Astrocyte (in vitro differentiated cells and primary cell): Measurements from ENCODE around the gene BLZF1. TPM values are rescaled to one million over a fixed set of nuclear protein-coding genes. Genes with fewer than 3 reads are reported as not detected.

Experiments used
- DNase-seq: peaks from one replicate; pipeline ENCODE4 v3.0.0-alpha.2; 2010; ENCODE audit warnings: low read depth
- FAIRE-seq: peaks from 2 replicates; lab custom pipeline; 2011; peaks lifted over from hg19 to GRCh38; lab: Jason Lieb, UNC
- H2AFZ ChIP-seq: 2 replicates; pipeline ENCODE4 v1.6.0; 2012; ENCODE audit warnings: low read depth, low read length, inconsistent platforms
- H3K27ac ChIP-seq: 2 replicates; pipeline ENCODE4 v1.5.1; 2011; ENCODE audit warnings: low read depth, low read length, inconsistent platforms
- H3K27me3 ChIP-seq: 2 replicates; pipeline ENCODE4 v1.6.0; 2011; ENCODE audit warnings: low read length, inconsistent platforms; ENCODE audit not compliant: insufficient read depth
- H3K36me3 ChIP-seq: 2 replicates; pipeline ENCODE4 v1.5.1; 2011; ENCODE audit warnings: low read length, inconsistent platforms; ENCODE audit not compliant: insufficient read depth
- H3K4me1 ChIP-seq: 2 replicates; pipeline ENCODE4 v1.5.1; 2011; ENCODE audit warnings: low read length, inconsistent platforms; ENCODE audit not compliant: insufficient read depth
- H3K4me2 ChIP-seq: 2 replicates; pipeline ENCODE4 v1.6.0; 2012; ENCODE audit warnings: low read length, inconsistent platforms
- H3K4me3 ChIP-seq: 2 replicates; pipeline ENCODE4 v1.5.1; 2011; ENCODE audit warnings: low read depth, mild to moderate bottlenecking, low read length, inconsistent platforms; ENCODE audit not compliant: insufficient read depth
- H3K79me2 ChIP-seq: 2 replicates; pipeline ENCODE4 v1.6.0; 2012; ENCODE audit warnings: mild to moderate bottlenecking, low read length, inconsistent platforms; ENCODE audit not compliant: insufficient read depth
- H3K9ac ChIP-seq: 2 replicates; pipeline ENCODE4 v1.6.0; 2012; ENCODE audit warnings: mild to moderate bottlenecking, low read length, inconsistent platforms
- H3K9me3 ChIP-seq: 2 replicates; pipeline ENCODE4 v1.5.1; 2012; ENCODE audit warnings: low read depth, mild to moderate bottlenecking, low read length, inconsistent platforms; ENCODE audit not compliant: insufficient read depth
- H4K20me1 ChIP-seq: 2 replicates; pipeline ENCODE4 v1.6.0; 2012; ENCODE audit warnings: low read length, inconsistent platforms; ENCODE audit not compliant: insufficient read depth
- H3K27ac Mint-ChIP-seq: one replicate; pipeline ENCODE4 v1.8.0; 2021; ENCODE audit warnings: mild to moderate bottlenecking, mixed read lengths; ENCODE audit not compliant: unreplicated experiment
- H3K27me3 Mint-ChIP-seq: one replicate; pipeline ENCODE4 v1.8.0; 2021; ENCODE audit warnings: low read depth, mixed read lengths; ENCODE audit not compliant: unreplicated experiment
- H3K36me3 Mint-ChIP-seq: one replicate; pipeline ENCODE4 v1.8.0; 2021; ENCODE audit warnings: low read depth, mixed read lengths; ENCODE audit not compliant: unreplicated experiment
- H3K4me1 Mint-ChIP-seq: one replicate; pipeline ENCODE4 v1.8.0; 2021; ENCODE audit warnings: low read depth, mixed read lengths; ENCODE audit not compliant: unreplicated experiment
- H3K4me3 Mint-ChIP-seq: one replicate; pipeline ENCODE4 v1.8.0; 2021; ENCODE audit warnings: mild to moderate bottlenecking, moderate library complexity, mixed read lengths; ENCODE audit not compliant: unreplicated experiment
- H3K9me3 Mint-ChIP-seq: one replicate; pipeline ENCODE4 v1.8.0; 2021; ENCODE audit warnings: mild to moderate bottlenecking, mixed read lengths; ENCODE audit not compliant: unreplicated experiment
- CTCF ChIP-seq: IDR thresholded peaks from 2 replicates; pipeline ENCODE4 v1.5.1; 2011; ENCODE audit warnings: low read depth, mild to moderate bottlenecking, inconsistent platforms, low read length, moderate library complexity; ENCODE audit not compliant: insufficient read depth
- EZH2 ChIP-seq: IDR thresholded peaks from 2 replicates; pipeline ENCODE4 v1.6.1; 2012; ENCODE audit warnings: mild to moderate bottlenecking, low read length, inconsistent platforms; ENCODE audit not compliant: insufficient read depth
- total RNA-seq: library from RNA; stranded (reverse); gene quantifications from 2 replicates; pipeline ENCODE4 v1.2.1, GENCODE V29; 2021

BLZF1 gene
- total RNA-seq, 1 donor from 2014 or later, result 52.0 TPM

GRCh38 chr1:169381162-169381561, 13.2 kb downstream of the BLZF1 start:
- Histone ChIP-seq H4K20me1 (peaks cover 6% of the 10 kb centered on the region), H2AFZ (no peak overlapping the region), H3K36me3 (peaks cover 54% of the 10 kb centered on the region), H3K4me2 (no peak overlapping the region), H3K4me3 (no peak overlapping the region), H3K79me2 (peaks cover 2% of the 10 kb centered on the region), H3K27me3 (no peaks in the 10 kb centered on the region), H3K27ac (no peak overlapping the region), H3K9ac (no peak overlapping the region), H3K9me3 (no peaks in the 10 kb centered on the region), H3K4me1 (no peaks in the 10 kb centered on the region)
- H3K36me3 Mint-ChIP-seq, result peaks cover 17% of the 10 kb centered on the region
- H3K9me3 Mint-ChIP-seq, result no peaks in the 10 kb centered on the region
- H3K4me1 Mint-ChIP-seq, result no peaks in the 10 kb centered on the region
- TF ChIP-seq CTCF (no peak), EZH2 (no peak)
- no peaks in the 10 kb centered on the region for H3K27me3 Mint-ChIP-seq
- DNase-seq (no peak), FAIRE-seq (no peak)
- no peak overlapping the region for H3K27ac Mint-ChIP-seq
- no peak overlapping the region for H3K4me3 Mint-ChIP-seq

- H4K20me1 ChIP-seq, result peaks cover 3% of the 10 kb centered on the region
- H3K4me1 Mint-ChIP-seq, result no peaks in the 10 kb centered on the region
- no peak overlapping the region for H3K4me3 ChIP-seq
- no peaks in the 10 kb centered on the region for H3K9me3 Mint-ChIP-seq
- H3K27ac Mint-ChIP-seq, result no peak overlapping the region
- H3K4me2 ChIP-seq, result no peak overlapping the region
- no peaks in the 10 kb centered on the region for H3K27me3 ChIP-seq
- no peak overlapping the region for H2AFZ ChIP-seq
- FAIRE-seq, result no peak
- no peak overlapping the region for H3K9ac ChIP-seq
- H3K36me3 ChIP-seq, result peaks cover 48% of the 10 kb centered on the region
- no peak overlapping the region for H3K27ac ChIP-seq
- no peaks in the 10 kb centered on the region for H3K27me3 Mint-ChIP-seq
- peaks cover 15% of the 10 kb centered on the region for H3K36me3 Mint-ChIP-seq
- H3K9me3 ChIP-seq, result no peaks in the 10 kb centered on the region
- no peak overlapping the region for H3K4me3 Mint-ChIP-seq
- DNase-seq, result no peak
- no peak for TF ChIP-seq CTCF
- no peak for TF ChIP-seq EZH2
- H3K4me1 ChIP-seq, result no peaks in the 10 kb centered on the region
- no peaks in the 10 kb centered on the region for H3K79me2 ChIP-seq
Measured at GRCh38 chr1:169383449-169383848, 15.5 kb downstream of the BLZF1 start.

GRCh38 chr1:169387399-169387798, 19.4 kb downstream of the BLZF1 start:
- Histone ChIP-seq H4K20me1 (peaks cover 3% of the 10 kb centered on the region), H3K4me1 (no peaks in the 10 kb centered on the region), H2AFZ (no peak overlapping the region), H3K79me2 (no peaks in the 10 kb centered on the region), H3K36me3 (peaks cover 44% of the 10 kb centered on the region), H3K4me2 (no peak overlapping the region), H3K9ac (no peak overlapping the region), H3K9me3 (no peaks in the 10 kb centered on the region), H3K27ac (no peak overlapping the region), H3K4me3 (no peak overlapping the region), H3K27me3 (no peaks in the 10 kb centered on the region)
- H3K36me3 Mint-ChIP-seq, result peaks cover 20% of the 10 kb centered on the region
- no peak for TF ChIP-seq CTCF
- no peak for TF ChIP-seq EZH2
- peaks cover 5% of the 10 kb centered on the region for H3K4me1 Mint-ChIP-seq
- H3K27me3 Mint-ChIP-seq, result no peaks in the 10 kb centered on the region
- no peak overlapping the region for H3K27ac Mint-ChIP-seq
- FAIRE-seq (no peak), DNase-seq (no peak)
- no peaks in the 10 kb centered on the region for H3K9me3 Mint-ChIP-seq
- no peak overlapping the region for H3K4me3 Mint-ChIP-seq
